Measurements from ENCODE around the gene DGAT2L6. TPM values are rescaled to one million over a fixed set of nuclear protein-coding genes. Genes with fewer than 3 reads are reported as not detected.
"Not testable (repeated sequence)": the region's sequence is repeated elsewhere in the genome, so short reads cannot be mapped to it uniquely, and the experiment has no call there.

DGAT2L6 gene
- total RNA-seq, 2 donors from 2014 or later, result not detected

DNA sequence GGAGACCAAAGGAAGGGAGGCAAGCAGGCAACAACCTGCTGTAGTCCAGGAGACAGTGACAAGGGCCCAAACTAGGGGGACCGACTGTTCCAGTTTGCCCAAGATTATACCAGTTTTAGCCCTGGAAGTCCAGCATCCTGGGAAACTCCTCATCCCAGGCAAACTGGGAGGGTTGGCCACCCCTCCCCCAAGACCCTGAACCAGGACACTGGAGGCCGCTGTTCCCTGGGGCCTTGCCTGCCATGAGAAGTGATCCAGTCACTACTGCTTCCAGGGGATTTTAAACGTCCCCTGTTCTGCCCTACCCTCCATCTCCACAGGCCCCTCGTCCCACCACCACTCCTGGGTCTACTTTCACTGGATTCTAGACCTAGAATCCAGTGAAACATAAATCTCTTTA, 4.3 kb upstream of the DGAT2L6 start:
- Mint-ChIP-seq H3K36me3 (peaks cover 0 to 10% of the 10 kb centered on the region in 2 donors), H3K9me3 (no peaks in the 10 kb centered on the region), H3K27ac (no peak overlapping the region)
- ATAC-seq (no peak), DNase-seq (ENCODE audit: low spot score in 2 of 2) (no peak)

- ATAC-seq (no peak), DNase-seq (ENCODE audit: low spot score in 2 of 2) (no peak)
- H3K9me3 Mint-ChIP-seq, result no peaks in the 10 kb centered on the region
- H3K36me3 Mint-ChIP-seq, result peaks cover 0 to 10% of the 10 kb centered on the region in 2 donors
- H3K27ac Mint-ChIP-seq, result no peak overlapping the region
These were observed 2.5 kb upstream of the DGAT2L6 start for GRCh38 chrX:70174754-70175153.

DNA sequence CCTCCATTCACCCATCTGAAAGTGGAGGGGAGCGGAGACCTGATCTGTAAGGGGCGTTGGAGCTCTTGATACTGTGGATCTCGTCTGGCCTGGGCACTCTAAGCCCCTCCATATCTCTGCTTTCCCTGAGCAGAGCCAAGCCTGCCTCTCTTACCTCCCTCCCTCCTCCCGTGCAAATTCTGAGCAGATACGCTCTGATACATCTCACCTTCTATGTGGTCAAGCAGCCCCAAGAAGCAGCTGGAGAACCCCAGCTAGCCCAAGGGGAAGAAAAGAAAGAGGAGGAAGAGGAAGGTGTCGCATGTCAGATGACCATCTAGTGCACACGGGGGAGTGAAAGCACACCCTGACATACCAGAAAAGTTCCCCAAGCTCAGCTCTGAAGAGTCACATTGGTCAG, 1.9 kb upstream of the DGAT2L6 start:
- Mint-ChIP-seq H3K36me3 (peaks cover 0 to 10% of the 10 kb centered on the region in 2 donors), H3K9me3 (no peaks in the 10 kb centered on the region), H3K27ac (no peak overlapping the region)
- DNase-seq (ENCODE audit: low spot score in 2 of 2), result no peak
- no peak for ATAC-seq

DNA sequence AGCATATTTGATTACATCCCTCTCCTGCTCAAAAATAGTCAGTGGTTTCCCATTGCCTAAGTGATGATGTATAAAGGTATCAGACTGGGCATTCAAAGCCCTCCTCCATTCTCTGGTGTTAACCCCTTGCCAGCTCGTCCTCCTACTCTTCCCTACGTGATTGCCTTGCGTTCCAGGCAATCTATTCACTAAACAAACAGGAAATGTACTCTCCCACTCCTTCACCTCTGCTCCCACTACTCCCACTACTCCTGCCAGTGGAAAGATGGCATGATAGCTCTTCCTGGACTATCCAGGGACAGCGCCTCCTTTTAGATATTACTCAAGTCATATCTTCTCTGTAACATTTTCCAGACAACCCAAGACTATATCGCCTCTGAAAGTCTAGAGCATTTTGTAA, 5.8 kb downstream of the DGAT2L6 start:
- ATAC-seq, result no peak
- H3K27ac Mint-ChIP-seq, result no peak overlapping the region
- no peak for DNase-seq (ENCODE audit: low spot score in 2 of 2)
- H3K9me3 Mint-ChIP-seq, result no peaks in the 10 kb centered on the region
- H3K36me3 Mint-ChIP-seq, result no peaks in the 10 kb centered on the region

- Mint-ChIP-seq H3K27ac (no peak overlapping the region), H3K9me3 (peaks cover 4 to 5% of the 10 kb centered on the region in 2 donors), H3K36me3 (peaks cover 10% of the 10 kb centered on the region in 2 donors)
- ATAC-seq, result no peak
- DNase-seq (ENCODE audit: low spot score in 2 of 2), result no peak
These were observed 12.9 kb downstream of the DGAT2L6 start for GRCh38 chrX:70190225-70190624.

DNA sequence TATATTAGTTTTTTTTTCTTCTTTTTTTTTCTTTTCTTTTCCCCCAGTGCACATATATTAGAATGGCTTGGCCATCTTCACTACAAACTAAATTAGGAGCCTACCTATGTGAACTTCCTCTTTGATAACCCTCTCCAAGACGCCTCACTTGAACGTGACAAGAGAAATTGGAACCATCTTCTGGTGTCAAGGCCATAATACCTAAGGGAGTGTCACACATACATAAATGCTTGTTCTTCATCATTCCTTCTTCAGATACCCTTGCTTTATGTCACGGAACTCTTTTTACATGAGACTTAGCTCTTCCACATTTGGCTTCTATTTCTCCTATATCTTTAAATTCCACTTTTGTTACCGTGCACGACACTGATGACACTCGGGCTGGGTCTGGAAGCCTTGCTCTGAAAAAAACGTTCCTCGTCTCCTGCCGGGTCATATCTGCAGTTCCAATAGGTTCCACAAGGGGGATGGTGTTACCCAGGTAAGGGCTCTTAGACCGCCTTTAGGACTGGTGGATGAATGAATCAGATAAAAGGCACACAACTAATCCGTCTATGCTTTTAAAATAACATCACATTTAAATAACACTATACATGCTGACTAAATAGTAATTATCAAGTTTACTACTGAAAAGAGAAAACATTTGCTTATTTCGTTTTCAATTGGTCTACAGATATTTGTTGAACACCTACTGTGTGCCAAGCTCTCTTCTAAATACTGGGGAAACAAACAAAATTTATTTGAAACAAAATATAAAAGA, 19.9 kb downstream of the DGAT2L6 start:
- ATAC-seq, result peak; percentile 71 to 79
- Mint-ChIP-seq H3K9me3 (no peaks in the 10 kb centered on the region), H3K36me3 (no peaks in the 10 kb centered on the region), H3K27ac (no peak overlapping the region)
- peak in 1 of 2 donors; percentile 74 for DNase-seq (ENCODE audit: low spot score in 2 of 2)

- no peak for DNase-seq (ENCODE audit: low spot score in 2 of 2)
- no peaks in the 10 kb centered on the region for H3K36me3 Mint-ChIP-seq
- no peak overlapping the region for H3K27ac Mint-ChIP-seq
- no peak for ATAC-seq
- no peaks in the 10 kb centered on the region for H3K9me3 Mint-ChIP-seq
These were observed 24.4 kb downstream of the DGAT2L6 start for GRCh38 chrX:70201732-70202131.

- Mint-ChIP-seq H3K9me3 (no peaks in the 10 kb centered on the region), H3K27ac (no peak overlapping the region), H3K36me3 (no peaks in the 10 kb centered on the region)
- DNase-seq (ENCODE audit: low spot score in 2 of 2), result no peak
- no peak for ATAC-seq
These were observed 31.2 kb downstream of the DGAT2L6 start for GRCh38 chrX:70208479-70208878.

DNA sequence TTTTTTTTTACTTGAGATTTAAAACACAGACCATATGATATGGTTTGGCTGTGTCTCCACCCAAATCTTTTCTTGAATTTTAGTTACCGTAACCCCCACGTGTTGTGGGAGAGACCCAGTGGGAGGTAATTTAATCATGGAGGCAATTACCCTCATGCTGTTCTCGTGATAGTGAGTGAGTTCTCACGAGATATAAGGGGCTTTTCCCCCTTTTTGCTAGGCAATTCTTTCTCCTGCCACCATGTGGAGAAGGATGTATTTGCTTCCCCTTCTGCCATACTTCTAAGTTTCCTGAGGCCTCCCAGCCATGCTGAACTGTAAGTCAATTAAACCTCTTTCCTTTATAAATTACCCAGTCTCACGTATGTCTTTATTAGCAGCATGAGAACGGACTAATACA, 32.3 kb downstream of the DGAT2L6 start:
- not testable (repeated sequence) for DNase-seq (ENCODE audit: low spot score in 2 of 2); H3K27ac Mint-ChIP-seq; H3K36me3 Mint-ChIP-seq; H3K9me3 Mint-ChIP-seq; ATAC-seq

DNA sequence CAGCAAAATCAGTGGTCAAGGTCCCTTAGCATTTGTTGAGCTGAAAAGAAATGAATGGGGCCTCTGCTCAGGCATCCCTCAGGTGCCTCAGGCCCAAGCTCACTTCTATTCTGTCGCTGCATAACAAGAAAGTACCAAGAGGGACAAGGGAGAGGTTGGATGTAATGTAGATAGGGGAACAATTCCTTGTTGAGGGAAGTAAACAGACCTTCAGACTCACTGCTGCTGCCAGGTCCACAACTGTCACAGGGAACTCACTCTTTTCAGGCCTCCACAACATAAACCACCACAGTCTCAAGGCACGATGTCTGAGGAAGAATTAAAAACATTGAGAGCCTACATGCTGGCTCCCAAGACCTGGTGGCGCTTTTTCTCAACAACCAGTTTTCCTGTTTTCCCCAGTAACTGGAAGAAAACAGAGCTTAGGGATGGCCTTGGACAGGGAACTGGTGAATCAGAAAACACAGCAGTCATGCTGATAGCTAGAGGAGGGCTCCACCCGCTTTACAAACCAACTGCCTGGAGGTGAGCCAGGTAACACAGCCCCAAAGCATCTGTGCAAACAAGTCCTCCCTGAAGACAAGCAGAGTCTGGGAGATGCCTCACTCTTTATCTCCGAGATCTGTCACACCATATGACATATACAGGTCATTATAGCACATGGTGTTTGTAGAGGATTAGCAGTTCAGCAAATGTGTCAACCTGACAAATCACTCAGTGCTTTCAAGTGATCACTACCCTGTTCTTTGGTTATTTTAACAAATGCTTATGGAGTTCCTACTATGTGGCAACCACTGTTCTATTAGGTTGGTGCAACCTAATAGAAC, 42.9 kb downstream of the DGAT2L6 start:
- ATAC-seq, result no peak
- no peak overlapping the region for H3K27ac Mint-ChIP-seq
- H3K36me3 Mint-ChIP-seq, result no peaks in the 10 kb centered on the region

GRCh38 chrX:70226048-70226447, 48.8 kb downstream of the DGAT2L6 start:
- Mint-ChIP-seq H3K36me3 (no peaks in the 10 kb centered on the region), H3K27ac (no peak overlapping the region), H3K9me3 (no peaks in the 10 kb centered on the region)
- DNase-seq (ENCODE audit: low spot score in 2 of 2) (no peak), ATAC-seq (no peak)

More for the DNA sequence above, 42.9 kb downstream of the DGAT2L6 start:
- H3K9me3 Mint-ChIP-seq, result no peaks in the 10 kb centered on the region
- no peak for DNase-seq (ENCODE audit: low spot score in 2 of 2)

DNA sequence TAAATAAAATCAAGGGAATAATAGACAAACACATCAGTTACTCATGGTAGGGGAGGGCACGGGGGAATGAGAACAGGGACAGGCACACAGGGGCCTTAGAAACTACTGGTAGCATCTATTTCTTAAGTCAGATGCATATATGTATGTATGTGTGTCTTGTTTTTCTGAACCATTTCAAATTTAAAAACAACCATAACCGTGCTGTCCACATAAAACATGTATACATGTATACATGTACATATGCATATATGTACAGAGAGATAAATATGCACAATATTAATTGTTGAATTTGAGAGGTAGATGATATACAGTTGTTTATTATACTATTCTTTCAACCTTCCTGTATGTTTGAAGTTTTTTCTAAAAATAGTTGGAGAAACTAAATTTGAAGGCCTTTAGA, 49.4 kb downstream of the DGAT2L6 start:
- no peak overlapping the region for H3K27ac Mint-ChIP-seq
- H3K36me3 Mint-ChIP-seq, result no peaks in the 10 kb centered on the region
- ATAC-seq, result no peak
- no peaks in the 10 kb centered on the region for H3K9me3 Mint-ChIP-seq
- DNase-seq (ENCODE audit: low spot score in 2 of 2), result no peak

GRCh38 chrX:70231666-70232065, 54.4 kb downstream of the DGAT2L6 start:
- Mint-ChIP-seq H3K27ac (no peak overlapping the region), H3K9me3 (no peaks in the 10 kb centered on the region), H3K36me3 (no peaks in the 10 kb centered on the region)
- no peak for ATAC-seq
- no peak for DNase-seq (ENCODE audit: low spot score in 2 of 2)

DNA sequence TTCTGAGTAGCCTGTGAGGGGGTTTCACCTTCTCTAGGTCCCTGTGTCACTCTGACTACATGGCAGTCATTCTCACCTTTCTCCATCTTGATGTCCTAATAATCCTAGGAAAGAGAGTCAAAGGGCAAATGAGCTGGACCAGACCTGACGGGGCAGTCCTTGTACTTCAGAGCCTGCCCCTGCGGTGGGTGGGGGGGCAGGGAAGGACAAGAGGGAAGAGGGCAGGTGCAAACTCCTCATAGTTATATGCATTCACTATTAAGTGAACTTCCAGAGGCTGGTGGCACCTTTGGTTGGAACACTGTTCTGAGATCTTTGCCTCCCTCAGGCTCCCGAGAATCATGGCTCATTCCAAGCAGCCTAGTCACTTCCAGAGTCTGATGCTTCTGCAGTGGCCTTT, 57.1 kb downstream of the DGAT2L6 start, which contains the start of gene AWAT1:
AWAT1 (plus strand) TSS at position 301 of the 400 bp plus-strand sequence; CDS start at position 342, 41 bp downstream.
- no peaks in the 10 kb centered on the region for H3K9me3 Mint-ChIP-seq
- no peak within 1 kb of the TSS for H3K27ac Mint-ChIP-seq
- DNase-seq (ENCODE audit: low spot score in 2 of 2), result no peak
- ATAC-seq, result peak in 1 of 2 donors; percentile 14
- no peaks in the 10 kb centered on the region for H3K36me3 Mint-ChIP-seq

- ATAC-seq (no peak), DNase-seq (ENCODE audit: low spot score in 2 of 2) (no peak)
- no peak overlapping the region for H3K27ac Mint-ChIP-seq
- H3K9me3 Mint-ChIP-seq, result no peaks in the 10 kb centered on the region
- H3K36me3 Mint-ChIP-seq, result no peaks in the 10 kb centered on the region
These were observed 63.5 kb downstream of the DGAT2L6 start for GRCh38 chrX:70240751-70241150.

DNA sequence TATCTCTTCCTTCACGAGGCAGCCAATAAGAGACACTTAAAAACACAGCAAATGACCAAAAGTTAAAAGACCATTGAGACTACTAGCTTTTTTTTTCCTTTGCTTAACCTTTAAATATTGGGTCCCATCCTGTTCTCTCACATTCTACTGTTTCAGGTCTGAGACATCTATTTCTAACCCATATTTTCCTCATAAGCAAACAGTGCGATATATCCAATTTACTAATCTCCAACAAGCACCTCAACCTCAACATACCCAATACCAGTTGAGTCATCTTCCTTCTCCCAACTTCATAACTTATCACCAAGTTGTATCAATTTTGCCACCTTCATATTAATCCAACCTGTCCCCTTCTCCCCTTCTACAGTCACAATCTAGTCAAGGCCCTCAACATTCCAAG, 64.2 kb downstream of the DGAT2L6 start:
- H3K36me3 Mint-ChIP-seq, result no peaks in the 10 kb centered on the region
- no peak for DNase-seq (ENCODE audit: low spot score in 2 of 2)
- no peaks in the 10 kb centered on the region for H3K9me3 Mint-ChIP-seq
- ATAC-seq, result peak; percentile 48 to 72
- no peak overlapping the region for H3K27ac Mint-ChIP-seq

GRCh38 chrX:70243601-70244000, 66.3 kb downstream of the DGAT2L6 start:
- H3K27ac Mint-ChIP-seq; H3K9me3 Mint-ChIP-seq; DNase-seq (ENCODE audit: low spot score in 2 of 2); H3K36me3 Mint-ChIP-seq: not testable (repeated sequence)
- ATAC-seq, result peak in 1 of 2 donors; percentile 33
